GM19463 (cell line): Measurements from ENCODE around the gene MYO6.
A peak's percentile ranks its signal among the peaks of the same experiment; 100 is the strongest.

ENCODE experiments used
- ATAC-seq: cut with Tn5 transposase; IDR thresholded peaks from one replicate; pipeline ENCODE4 v1.9.1; 2021; ENCODE audit warnings: mild to moderate bottlenecking, moderate library complexity; ENCODE audit not compliant: unreplicated experiment

The MYO6 gene

GRCh38 chr6:75819776-75820487, 70.9 kb downstream of the MYO6 start:
- no peak for ATAC-seq

- peak; percentile 94 for ATAC-seq
Measured at GRCh38 chr6:75824160-75824559, 75.1 kb downstream of the MYO6 start.

GRCh38 chr6:75827163-75827562, 78.1 kb downstream of the MYO6 start:
- ATAC-seq = no peak

GRCh38 chr6:75830959-75831885, 82.2 kb downstream of the MYO6 start:
- peak; percentile 80 for ATAC-seq

DNA sequence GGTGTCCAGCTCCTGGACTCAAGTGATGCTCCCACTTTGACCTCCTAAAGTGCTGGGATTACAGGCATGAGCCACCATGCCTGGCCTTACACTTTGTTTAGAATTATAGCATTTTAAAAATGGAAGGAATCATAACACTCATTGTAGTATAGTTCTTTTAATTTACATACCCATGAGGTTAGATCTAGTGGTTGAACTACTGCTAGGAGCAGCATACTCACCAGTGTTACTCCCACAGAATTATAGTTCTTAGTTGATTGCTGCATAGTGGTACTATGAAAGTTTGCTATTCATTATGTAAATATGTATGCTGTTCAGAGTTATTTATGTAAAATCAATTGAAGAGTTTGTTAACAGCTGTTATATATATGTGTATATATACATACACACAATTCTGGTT, 85.4 kb downstream of the MYO6 start:
- no peak for ATAC-seq

GRCh38 chr6:75842191-75842590, 93.2 kb downstream of the MYO6 start:
- no peak for ATAC-seq

GRCh38 chr6:75842732-75843131, 93.7 kb downstream of the MYO6 start:
- ATAC-seq = no peak

- no peak for ATAC-seq
Measured at GRCh38 chr6:75843396-75843795, 94.4 kb downstream of the MYO6 start.

- ATAC-seq = no peak
Measured at GRCh38 chr6:75848274-75848673, 99.2 kb downstream of the MYO6 start.

GRCh38 chr6:75849329-75850025, 100.4 kb downstream of the MYO6 start:
- no peak for ATAC-seq

- ATAC-seq = no peak
Measured at GRCh38 chr6:75850026-75850833, 101.2 kb downstream of the MYO6 start.

GRCh38 chr6:75852721-75853120, 103.7 kb downstream of the MYO6 start:
- ATAC-seq = peak; percentile 51

GRCh38 chr6:75853806-75854205, 104.8 kb downstream of the MYO6 start:
- no peak for ATAC-seq

- no peak for ATAC-seq
Measured at GRCh38 chr6:75855052-75855451, 106.0 kb downstream of the MYO6 start.

GRCh38 chr6:75856902-75857301, 107.9 kb downstream of the MYO6 start:
- ATAC-seq = no peak

DNA sequence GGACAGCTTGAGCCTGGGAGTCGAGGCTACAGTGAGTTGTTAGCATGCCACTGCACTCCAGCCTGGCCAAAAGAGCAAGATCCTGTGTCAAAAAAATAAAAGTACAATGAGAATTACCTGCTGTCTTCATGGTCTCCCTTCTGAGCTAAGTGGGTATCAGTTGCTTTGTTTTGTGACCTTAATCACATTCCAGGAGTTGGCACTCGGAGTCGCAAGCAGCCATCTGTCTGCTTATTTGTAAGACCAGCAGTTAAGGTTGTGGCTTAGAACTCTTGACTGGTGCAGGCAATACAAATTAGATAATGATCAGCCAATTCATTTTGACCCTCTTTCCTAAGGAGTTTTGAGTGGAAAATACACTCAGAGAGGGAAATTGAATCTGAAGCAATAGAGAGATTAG, 114.0 kb downstream of the MYO6 start:
- no peak for ATAC-seq

DNA sequence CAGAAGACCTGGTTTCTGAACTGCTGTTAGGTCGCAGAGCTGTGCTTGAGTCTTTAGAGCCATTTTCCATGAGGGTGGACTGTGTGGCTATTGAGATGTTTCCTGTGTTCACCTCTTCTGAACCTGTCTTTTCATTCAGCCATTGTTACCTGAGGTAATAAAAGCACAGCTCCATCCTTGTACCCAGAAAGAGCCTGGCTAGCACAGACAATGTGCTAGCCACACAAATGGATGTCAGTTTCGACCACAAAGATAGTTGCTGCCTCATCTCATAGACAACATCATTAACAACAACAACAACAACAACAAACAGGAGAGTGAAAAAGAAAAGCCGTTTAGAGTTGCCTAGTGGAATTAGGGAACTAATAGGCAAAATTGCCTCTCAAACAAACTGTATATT, 114.7 kb downstream of the MYO6 start:
- no peak for ATAC-seq

- ATAC-seq = no peak
Measured at GRCh38 chr6:75864446-75864845, 115.4 kb downstream of the MYO6 start.

- no peak for ATAC-seq
Measured at GRCh38 chr6:75870389-75870788, 121.3 kb downstream of the MYO6 start.

GRCh38 chr6:75874224-75874623, 125.2 kb downstream of the MYO6 start:
- ATAC-seq = no peak

DNA sequence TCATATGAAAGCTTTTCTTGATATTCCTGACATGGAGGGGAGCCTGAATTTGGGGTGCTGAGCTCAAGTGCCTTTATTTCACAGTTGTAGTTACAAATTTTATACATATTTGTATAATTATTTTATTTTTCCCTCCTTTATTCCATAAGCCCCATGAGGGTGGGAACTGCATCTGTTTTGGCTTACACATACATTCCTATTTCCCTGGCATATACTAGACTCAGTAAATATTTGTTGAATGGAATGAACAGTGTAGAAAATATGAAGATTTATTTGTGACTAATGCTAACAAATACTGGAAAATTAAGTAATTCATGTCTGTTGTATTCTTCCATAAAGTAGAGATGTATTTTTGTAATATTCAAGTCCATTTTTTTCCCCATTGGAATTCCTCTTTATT, 127.1 kb downstream of the MYO6 start:
- no peak for ATAC-seq
